GM18511 (cell line): ENCODE measurements around the gene SPON1.
"Not testable (repeated sequence)": the region's sequence is repeated elsewhere in the genome, so short reads cannot be mapped to it uniquely, and the experiment has no call there.

Experiments used
- ATAC-seq: cut with Tn5 transposase; IDR thresholded peaks from one replicate; pipeline ENCODE4 v1.9.1; 2021; ENCODE audit warnings: mild to moderate bottlenecking, moderate library complexity; ENCODE audit not compliant: unreplicated experiment

The SPON1 gene

DNA sequence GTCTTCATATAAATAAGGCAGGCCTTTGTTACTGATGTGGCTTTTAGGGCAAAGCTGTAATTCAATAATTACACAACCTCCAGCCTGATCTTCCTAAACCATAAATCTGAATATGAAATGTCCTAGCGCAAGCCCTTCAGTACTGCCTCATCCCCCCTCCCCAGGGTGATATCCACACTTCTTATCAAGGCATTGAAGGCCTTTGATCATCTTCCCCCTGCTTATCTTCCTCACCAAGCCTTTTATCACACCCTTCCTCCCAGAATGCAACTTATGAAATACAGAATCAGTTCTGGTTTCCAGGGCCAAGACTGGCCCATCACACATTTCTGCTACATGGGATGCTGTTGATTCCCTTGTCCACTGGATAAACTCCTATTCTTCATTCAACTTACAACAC, 12.1 kb downstream of the SPON1 start:
- ATAC-seq = no peak

DNA sequence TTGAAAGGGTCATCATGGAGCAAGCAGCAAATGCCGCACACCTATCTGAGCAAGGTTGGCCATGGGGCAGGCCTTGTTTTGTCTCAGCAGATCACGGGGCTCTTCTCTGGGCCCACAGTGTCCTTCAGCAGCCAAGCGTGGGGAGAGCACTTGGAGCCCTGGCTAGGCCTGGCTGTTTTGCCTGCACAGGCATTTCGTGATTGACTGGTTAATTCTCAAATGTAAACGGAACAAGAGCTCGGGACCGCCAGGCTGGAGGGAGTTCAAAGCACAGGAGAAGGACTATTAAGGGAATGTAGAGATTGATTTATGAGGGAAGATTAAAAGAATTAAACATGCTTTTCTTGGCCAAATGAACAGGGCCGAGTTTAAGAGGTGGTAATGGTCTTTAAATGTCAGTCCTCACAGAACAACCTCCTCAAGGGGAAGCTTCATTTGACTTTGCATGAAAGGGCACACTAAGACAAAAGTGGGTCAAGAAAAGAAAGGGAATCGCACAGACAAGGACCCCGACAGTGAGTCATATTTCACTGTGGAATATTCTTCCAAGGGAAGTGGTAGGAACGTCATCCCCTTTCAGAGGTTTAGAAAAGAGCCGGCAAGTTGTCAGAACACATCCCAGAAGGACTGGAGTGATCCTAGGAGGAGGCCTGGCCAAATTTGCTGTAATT, 20.7 kb downstream of the SPON1 start:
- ATAC-seq = no peak

DNA sequence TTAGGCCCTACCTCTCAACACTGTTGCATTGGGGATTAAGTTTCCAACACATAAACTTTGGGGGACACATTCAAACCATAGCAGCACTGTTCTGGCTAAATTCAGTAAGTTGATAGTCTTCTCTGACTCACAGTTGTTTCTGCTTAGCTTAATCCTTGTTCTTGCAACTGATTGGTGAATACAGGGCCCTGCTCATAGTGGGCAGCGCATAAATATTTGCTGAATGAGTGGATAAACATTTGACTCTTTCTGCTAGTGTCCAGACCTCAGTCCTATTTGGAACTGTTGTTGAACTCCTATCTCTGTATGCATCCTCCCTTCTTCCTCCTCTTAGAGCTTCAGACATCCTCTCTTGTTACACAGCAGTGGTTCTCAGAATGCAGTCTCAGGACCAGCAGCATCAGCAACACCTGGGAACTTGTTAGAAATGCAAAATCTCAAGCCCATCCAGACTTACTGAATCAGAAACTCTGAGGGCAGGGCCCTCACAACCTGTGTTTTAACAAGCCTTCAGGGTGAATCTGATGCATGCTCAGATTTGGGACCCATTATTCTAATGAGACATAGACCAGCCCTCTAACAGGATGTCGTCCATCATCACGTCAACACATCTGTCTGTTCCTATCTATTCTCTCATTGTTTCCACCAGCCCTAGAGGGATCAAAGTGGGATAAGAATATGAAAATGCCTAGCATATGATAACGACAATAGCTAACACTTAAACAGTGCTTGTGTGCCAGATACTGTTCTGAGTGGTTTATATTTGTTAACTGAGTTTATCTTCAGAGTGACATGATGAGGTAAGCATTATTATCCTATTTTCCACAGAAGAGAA, 22.3 kb downstream of the SPON1 start:
- no peak for ATAC-seq

DNA sequence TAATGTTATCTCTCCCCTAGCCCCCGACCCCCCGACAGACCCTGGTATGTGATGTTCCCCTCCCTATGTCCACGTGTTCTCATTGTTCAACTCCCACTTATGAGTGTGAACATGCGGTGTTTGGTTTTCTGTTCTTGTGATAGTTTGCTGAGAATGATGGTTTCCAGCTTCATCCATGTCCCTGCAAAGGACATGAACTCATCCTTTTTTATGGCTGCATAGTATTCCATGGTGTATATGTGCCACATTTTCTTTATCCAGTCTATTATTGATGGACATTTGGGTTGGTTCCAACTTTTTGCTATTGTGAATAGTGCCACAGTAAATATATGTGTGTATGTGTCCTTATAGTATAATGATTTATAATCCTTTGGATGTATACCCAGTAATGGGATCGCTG, 24.2 kb downstream of the SPON1 start:
- not testable (repeated sequence) for ATAC-seq

DNA sequence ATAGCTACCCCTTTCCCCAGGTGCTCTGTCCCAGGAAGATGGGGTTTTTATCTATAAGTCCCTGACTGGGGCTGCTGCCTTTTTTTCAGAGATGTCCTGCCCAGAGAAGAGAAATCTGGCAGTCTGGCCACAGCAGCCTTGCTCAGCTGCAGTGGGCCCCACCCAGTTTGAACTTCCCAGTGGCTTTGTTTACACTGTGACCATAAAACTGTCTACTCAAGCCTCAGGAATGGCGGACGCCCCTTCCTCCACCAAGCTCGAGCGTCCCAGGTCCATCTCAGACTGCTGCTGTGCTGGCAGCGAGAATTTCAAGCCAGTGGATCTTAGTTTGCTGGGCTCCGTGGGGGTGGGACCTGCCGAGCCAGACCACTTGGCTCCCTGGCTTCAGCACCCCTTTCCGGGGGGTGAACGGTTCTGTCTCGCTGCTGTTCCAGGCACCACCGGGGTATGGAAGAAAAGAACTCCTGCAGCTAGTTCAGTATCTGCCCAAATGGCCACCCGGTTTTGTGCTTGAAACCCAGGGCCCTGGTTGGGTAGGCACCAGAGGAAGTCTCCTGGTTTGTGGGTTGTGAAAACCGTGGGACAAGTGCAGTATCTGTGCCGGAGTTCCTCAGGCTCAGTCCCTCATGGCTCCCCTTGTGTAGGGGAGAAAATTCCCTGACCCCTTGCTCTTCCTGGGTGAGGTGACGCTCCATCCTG, 29.8 kb downstream of the SPON1 start:
- not testable (repeated sequence) for ATAC-seq

DNA sequence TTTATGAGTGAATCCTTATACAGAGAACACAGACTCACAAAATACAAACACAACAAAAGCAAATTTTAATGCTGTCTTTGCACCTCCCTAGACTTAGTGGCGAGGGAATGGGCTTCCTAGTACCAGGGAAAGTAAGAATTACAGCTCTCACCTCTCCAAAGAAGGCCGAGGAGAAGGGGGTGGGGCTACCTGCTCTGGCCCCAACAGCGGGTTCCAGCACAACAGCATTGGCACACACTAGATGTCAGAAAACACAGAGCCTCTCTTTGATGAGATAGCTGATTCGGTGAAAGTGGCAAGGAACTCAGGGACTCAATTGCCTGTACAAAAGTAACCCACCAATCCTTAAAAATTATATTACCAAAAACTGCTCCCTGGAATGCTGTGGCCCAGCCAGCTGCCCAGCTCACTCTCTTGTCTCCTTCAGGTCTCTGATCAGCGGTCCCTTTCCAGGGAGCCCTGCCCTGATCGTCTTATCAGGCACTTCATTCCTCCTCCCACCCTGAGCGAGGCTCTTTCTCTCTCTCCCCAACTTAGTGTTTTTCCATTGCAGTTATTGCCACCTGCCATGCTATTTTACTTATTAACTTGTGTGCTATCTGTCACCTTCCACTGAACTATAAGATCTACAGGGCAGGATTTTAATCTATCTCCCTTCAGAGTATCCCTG, 30.7 kb downstream of the SPON1 start:
- ATAC-seq = no peak

DNA sequence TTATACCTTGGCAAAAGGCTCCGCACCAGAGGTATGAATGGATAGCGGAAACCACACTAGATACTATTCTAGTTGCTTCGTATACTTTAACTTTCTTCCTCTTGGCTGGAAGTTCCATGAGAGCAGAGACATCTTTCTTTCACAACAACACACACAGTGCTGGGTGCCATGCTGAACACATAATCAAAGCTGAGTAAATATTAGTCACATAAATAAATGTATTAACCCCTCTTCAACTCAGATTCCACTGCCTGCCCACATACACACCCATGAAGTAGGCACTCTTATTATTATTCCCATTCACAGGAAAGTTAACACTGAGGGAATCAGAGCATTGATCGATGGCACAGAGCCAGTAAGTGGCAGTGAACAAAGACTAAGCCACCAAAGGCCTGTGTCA, 35.4 kb downstream of the SPON1 start:
- no peak for ATAC-seq

DNA sequence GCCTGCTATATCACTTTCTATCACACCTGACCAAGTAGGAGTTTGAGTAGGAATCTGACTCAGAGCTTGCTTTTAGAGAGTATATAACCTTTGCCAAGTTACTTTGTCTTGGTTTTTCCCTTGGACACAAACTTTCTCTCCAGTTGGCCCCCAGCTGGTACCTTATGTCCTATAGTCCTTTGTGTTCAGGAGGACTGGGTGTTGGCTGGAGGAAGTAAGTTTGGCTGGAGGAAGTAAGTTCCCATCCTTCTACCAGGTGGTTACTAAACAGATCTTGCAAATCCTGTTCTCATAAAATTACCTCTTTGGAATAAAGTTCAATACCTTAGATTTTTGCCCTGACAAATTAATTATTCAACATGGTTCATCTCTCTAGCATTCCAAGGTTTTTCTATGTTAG, 37.2 kb downstream of the SPON1 start:
- ATAC-seq = no peak

DNA sequence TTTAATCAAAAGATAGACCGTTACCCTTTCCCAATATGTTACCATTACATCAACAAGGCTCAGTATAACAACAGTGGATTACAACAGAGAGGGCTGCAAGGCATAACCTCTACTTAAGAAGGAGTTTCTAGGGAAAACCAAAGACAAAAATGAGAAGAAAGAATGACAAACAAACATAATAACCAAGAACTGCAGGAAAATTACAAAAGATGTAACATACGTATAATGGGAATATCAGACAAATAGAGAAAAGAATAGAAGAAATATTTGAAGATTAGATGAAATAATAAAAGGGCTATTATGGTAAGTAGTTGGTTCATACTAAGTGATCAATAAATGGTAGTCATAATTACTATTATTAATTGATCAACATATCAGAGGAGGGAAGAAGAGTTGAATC, 39.1 kb downstream of the SPON1 start:
- no peak for ATAC-seq

DNA sequence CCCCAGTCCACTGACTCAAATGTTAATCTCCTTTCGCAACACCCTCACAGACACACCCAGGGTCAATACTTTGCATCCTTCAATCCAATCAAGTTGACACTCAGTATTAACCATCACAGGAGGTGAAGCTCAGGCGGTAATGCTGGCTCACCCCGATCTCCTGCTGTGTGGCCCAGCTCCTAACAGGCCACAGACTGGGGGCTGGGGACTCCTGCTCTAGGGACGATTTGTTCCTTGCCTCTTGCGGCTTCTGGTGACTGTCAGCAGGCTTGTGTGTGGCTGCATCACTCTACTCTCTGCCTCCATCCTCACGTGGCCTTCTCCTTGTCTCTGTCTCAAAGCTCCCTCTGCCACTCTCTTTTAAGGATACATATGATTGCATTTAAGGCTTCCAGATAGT, 45.0 kb downstream of the SPON1 start:
- no peak for ATAC-seq

DNA sequence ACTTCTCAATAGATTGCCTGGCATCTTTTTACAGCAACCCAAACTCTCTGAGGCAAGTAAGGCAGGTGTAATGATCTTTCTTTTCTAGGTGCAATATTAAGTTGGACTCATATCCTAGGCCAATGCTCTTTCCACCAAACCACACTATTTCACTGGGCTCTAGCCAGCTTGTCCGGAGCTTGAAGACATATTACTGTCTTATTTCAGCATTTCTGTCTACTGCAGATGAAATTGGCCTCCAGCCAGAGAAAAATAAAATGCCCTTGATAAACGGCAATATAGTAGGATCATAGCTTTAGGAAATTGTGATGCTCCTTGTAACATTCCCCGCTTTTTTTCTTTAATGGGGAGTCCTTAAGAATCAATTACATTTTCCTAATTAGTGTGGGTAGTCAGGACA, 48.1 kb downstream of the SPON1 start:
- no peak for ATAC-seq

DNA sequence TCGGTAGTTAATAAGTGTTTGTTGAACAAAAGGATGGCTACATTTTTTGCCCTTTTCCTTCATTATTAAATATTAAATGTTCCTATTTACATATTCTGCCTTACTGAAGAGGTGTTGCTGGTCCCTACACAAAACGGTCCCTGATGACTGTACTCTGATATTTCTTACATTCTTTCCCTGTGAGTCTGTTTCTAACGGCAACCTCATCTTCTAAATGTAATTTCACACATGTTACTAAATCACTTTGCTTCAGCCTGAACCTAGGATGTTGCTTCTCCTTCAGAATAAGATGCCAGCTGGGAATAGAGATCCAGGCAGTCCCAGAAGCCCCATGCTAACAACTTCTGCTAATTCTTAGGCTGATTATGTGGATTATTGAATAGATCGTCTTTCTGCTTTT, 50.3 kb downstream of the SPON1 start:
- no peak for ATAC-seq

DNA sequence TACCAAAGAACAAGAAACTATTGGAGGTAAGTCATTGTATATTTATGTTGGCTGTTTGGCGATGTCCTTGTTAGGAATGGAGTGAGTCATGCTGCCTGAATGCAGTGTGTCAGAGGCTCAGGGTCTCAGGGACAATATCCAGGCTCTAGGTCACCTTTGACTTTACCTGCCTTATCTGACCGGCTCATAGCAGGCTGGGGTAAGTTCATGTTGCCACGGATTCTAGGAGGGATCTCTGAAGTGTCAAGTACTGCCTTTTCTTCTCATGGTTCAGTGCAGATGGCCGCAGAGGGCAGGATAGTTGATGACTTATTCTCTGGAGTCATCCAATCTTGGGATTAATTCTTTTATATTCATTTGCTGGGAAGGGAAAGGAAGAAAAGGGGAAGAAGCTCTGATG, 53.2 kb downstream of the SPON1 start:
- ATAC-seq = no peak

DNA sequence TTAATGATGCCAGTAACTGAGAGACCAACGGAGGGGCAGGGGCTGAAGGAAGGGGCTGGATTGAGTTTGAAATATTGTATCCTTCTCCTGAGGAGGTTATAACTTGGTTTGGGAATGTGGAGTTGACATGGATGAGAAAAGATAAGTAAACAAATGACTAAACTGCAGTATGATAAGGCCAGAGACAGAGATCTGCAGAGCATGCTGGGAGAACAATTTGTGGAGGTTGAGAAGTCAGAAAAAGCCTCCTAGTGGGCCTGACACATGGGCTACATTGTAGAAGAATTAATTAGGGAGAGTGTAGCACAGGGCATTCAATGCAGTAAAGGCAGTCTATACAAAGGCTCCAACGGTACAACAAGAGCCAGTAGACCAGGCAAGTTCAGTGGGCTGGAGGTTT, 55.9 kb downstream of the SPON1 start:
- no peak for ATAC-seq

DNA sequence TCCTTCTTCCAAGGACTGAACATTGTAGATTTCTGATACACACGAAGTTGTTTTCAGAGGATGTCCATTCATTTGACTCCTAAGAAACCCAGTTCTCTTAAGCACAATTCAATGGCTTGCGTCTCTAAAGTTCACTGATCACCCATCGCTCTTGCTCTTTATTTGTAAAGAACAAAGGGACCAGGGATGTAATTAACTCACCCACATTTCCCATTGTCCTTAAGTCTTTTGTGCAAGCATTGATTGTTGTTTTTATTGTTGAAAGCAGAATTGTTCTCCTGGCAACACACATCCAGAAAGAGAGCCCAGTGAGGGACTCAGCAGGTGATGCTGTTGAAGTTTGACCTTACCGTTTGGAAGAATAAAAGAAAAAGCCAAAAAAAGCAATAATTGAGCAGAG, 59.2 kb downstream of the SPON1 start:
- no peak for ATAC-seq

DNA sequence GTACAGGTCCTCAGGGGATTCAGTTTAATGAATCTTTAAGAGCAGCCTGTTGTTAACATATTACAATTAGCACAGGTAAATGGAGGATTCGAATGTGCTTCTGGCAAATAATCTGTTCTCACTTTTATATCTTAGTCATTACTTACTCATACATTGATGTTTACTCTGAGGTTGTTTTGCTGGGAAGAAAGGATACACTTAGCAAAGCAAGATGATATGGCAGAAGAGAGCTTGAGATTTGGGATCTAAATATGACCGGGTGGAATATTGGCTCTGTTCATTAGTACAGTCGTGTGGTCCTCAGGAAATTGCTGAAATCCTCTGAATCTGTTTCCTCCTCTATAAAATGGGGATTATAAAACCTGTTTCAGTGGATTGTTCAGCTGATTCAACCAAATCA, 59.7 kb downstream of the SPON1 start:
- ATAC-seq = no peak

DNA sequence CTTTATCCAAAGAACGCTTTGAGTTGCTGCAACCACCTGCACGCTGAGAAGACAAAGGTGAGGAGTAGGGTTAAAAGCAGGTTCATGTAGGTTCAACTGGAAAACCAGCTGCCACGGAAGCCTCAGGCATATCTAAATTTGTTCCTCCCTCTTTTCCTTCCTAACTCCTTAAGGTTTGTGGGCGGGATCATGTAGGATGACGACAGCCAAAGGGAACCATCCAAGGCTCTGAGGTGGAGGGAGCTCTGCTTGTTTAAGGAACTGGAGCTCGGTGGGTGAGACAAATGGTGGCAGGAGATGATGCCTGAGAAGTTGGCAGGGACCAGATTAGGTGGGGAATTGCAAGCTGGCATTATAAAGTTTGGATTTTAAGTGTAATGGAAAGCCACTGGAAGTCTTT, 60.3 kb downstream of the SPON1 start:
- no peak for ATAC-seq

DNA sequence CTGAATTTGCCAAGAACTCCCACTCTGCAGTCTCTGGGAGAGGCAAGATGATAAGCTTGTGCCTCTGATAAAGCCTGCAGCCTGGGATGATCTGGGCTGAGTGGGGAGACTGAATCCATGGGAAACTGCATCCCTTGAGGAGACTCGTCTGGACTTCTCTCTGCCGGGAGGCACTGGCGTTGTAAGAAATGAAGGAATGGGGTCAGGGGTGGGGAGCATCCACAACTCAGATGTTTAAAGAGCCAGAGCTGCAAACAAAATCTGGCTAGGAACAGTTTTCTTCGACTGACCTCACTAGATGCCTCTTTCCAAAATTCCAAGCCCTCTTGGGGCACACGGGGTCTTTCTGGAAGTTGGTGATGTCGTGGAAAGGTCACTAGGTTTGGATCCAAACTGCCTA, 64.4 kb downstream of the SPON1 start:
- ATAC-seq = no peak

DNA sequence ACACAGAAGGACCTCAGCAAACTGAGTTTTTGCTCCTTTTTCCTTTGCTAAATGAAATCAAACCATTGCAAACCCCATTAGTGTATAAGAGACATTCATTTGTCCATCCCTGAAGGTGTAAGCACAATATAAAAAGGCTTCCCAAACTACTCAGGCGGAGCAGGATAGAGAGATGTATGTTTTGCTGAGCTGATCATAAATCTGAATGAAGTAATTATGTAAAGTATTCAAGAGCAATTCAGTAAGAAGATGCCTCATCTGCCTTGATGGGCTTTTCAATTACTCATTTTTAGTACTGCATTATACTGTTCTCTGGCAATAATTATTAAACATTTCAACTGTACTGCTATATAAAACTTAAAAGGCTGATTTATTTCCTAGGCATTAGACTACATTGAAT, 65.0 kb downstream of the SPON1 start:
- no peak for ATAC-seq

DNA sequence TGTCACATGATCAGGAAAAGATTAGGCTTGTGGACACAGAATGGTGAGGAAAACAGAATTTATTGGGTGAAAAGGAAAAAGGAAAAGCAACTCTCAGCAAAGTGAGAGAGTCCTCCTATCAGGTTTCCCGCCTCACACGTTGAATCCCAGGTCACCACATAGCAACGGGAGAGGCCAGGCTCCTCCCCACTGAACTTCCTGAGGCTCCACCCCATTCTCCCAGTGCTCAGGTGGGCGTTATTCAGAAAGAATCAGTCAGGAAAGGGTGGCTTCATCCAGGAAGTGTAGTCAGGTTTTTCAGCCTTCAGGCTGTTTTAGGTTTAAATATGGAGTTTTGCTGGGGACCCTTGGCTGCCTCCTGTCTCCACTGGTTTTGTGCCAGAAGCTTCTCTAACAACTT, 66.9 kb downstream of the SPON1 start:
- ATAC-seq = no peak
